Measurements from ENCODE around the gene CNTNAP2. TPM values are rescaled to one million over a fixed set of nuclear protein-coding genes. Genes with fewer than 3 reads are reported as not detected.

Gene CNTNAP2
- total and polyA plus RNA-seq, 9 of the 15 experiments (the other 6 are each of a cell fraction or from before 2014, with no cell fraction given) = 0.04 to 0.62 (median 0.09) TPM; not detected in 4

DNA sequence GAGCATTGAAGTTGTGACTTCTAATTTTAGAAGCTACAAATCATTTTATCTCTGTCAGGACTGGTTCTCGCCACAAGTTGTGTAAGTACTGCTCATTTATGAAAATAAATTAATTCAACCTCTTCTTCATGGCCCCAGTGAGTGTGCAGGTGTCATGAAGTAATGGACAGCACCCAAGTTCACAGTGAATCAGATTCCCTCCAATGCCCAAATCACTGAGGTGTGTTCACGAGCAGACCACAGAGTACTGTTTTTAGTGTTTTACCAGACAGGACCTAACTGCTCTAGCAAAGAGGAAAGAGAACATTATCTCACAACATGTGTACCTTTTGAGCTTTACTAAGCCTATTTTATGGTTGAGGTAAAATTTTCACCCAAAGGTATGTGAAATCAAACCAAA, 980.0 kb downstream of the CNTNAP2 start:
- in situ Hi-C loops (cut with MboI) = no loop called here
- no peak overlapping the region for H3K4me2 ChIP-seq (ENCODE audit: insufficient read depth, low read length)
- POLR2A ChIA-PET = no interaction called here
- ATAC-seq (no peak), DNase-seq (ENCODE audit: extremely low read depth in 1 of 4, low spot score in 3 of 4) (no peak), FAIRE-seq (no peak)
- no peak for TF ChIP-seq SRF (CRISPR knock-in tag; IDR thresholded peaks at IDR 0.05)
- H3K9ac ChIP-seq (ENCODE audit: insufficient read depth in 1 of 2, low read depth in 2 of 2, low read length in 2 of 2) = no peak overlapping the region
- no peak overlapping the region for H2AFZ ChIP-seq (ENCODE audit: low read depth, low read length)
- H3K4me1 ChIP-seq (replicated peaks in 1 of 2; ENCODE audit: control insufficient read depth in 2 of 2, insufficient read depth in 2 of 2, low read length in 2 of 2) = no peaks in the 10 kb centered on the region
- WGBS (ENCODE audit: insufficient coverage, low coverage, missing lambda C conversion rate) = 0% methylated on average over 2 of the region's 2 CpGs
- CTCF ChIA-PET (ENCODE audit: low intra/inter-chr PET ratio) = no interaction called here
- no peak overlapping the region for H3K27ac ChIP-seq (ENCODE audit: extremely low read depth, low read depth, low read length)
- H3K9me1 ChIP-seq (ENCODE audit: control insufficient read depth, insufficient read depth, low read length) = no peaks in the 10 kb centered on the region
- H3K9me3 ChIP-seq (replicated peaks; ENCODE audit: control insufficient read depth, insufficient read depth, low read depth, low read length) = no peaks in the 10 kb centered on the region
- intact Hi-C loops (cut with micrococcal nuclease) = no loop called here
- no peaks in the 10 kb centered on the region for H3K36me3 ChIP-seq (ENCODE audit: control insufficient read depth, insufficient read depth, low read length)
- H3K27me3 ChIP-seq (ENCODE audit: control insufficient read depth in 2 of 2, insufficient read depth in 2 of 2, low read length in 2 of 2) = no peaks in the 10 kb centered on the region
- BruUV-seq (replicated peaks) = no TSS peak
- H4K20me1 ChIP-seq (replicated peaks; ENCODE audit: control insufficient read depth, insufficient read depth, low read length) = no peaks in the 10 kb centered on the region
- no peak overlapping the region for H3K4me3 ChIP-seq
- H3K79me2 ChIP-seq (ENCODE audit: control insufficient read depth, insufficient read depth, low read length) = no peaks in the 10 kb centered on the region

DNA sequence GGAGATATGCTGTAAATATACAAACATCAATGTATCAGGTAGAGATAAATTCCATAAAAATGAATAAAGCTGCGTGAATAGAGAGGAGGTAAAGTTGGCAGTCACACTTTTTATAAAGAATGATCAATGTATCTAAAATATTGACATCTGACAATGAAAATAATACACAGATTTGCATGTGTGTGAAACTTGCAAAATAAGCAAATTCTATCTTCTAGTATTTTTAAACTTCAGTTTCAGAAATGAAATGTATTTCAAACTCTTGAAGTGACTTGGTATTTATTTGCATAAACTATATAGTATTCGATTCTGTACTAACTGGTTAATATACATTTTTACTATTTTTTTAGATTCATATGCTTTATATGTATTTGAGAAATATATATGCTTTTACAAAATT, 986.6 kb downstream of the CNTNAP2 start:
- peak; percentile 49; the same call in 1 of the 2 replicates for TF ChIP-seq MAFK (IDR thresholded peaks at IDR 0.05; ENCODE audit: low read length)
- no peak for TF ChIP-seq ZNF780A (CRISPR knock-in tag; IDR thresholded peaks at IDR 0.05)
- TF ChIP-seq, protein P1, sequence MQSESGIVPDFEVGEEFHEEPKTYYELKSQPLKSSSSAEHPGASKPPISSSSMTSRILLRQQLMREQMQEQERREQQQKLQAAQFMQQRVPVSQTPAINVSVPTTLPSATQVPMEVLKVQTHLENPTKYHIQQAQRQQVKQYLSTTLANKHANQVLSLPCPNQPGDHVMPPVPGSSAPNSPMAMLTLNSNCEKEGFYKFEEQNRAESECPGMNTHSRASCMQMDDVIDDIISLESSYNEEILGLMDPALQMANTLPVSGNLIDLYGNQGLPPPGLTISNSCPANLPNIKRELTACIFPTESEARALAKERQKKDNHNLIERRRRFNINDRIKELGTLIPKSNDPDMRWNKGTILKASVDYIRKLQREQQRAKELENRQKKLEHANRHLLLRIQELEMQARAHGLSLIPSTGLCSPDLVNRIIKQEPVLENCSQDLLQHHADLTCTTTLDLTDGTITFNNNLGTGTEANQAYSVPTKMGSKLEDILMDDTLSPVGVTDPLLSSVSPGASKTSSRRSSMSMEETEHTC (IDR thresholded peaks at IDR 0.05) = no peak
- peak; percentile 83 for TF ChIP-seq ZNF316 (IDR thresholded peaks at IDR 0.05)
- TF ChIP-seq MAFG (tag; conservative IDR thresholded peaks at IDR 0.05) = peak; percentile 54
- TF ChIP-seq MAFF (IDR thresholded peaks at IDR 0.05; ENCODE audit: low read length) = peak; percentile 42; the same call in 1 of the 2 replicates
- TF ChIP-seq C11orf30 (IDR thresholded peaks at IDR 0.05; ENCODE audit: low read depth) = peak; percentile 59; the same call in 1 of the 2 replicates
- ChIA-PET POLR2A (no interaction called here), CTCF (ENCODE audit: low intra/inter-chr PET ratio) (no interaction called here)
- H3K9ac ChIP-seq (ENCODE audit: insufficient read depth in 1 of 2, low read depth in 2 of 2, low read length in 2 of 2) = no peak overlapping the region
- ATAC-seq (no peak), FAIRE-seq (no peak), DNase-seq (ENCODE audit: extremely low read depth in 1 of 4, low spot score in 3 of 4) (no peak)
- intact Hi-C loops (cut with micrococcal nuclease) = no loop called here
- H4K20me1 ChIP-seq (replicated peaks; ENCODE audit: control insufficient read depth, insufficient read depth, low read length) = no peaks in the 10 kb centered on the region
- H2AFZ ChIP-seq (ENCODE audit: low read depth, low read length) = no peak overlapping the region
- no peak overlapping the region for H3K27ac ChIP-seq (ENCODE audit: extremely low read depth, low read depth, low read length)
- H3K27me3 ChIP-seq (ENCODE audit: control insufficient read depth in 2 of 2, insufficient read depth in 2 of 2, low read length in 2 of 2) = no peaks in the 10 kb centered on the region
- no peaks in the 10 kb centered on the region for H3K9me1 ChIP-seq (ENCODE audit: control insufficient read depth, insufficient read depth, low read length)
- no peaks in the 10 kb centered on the region for H3K79me2 ChIP-seq (ENCODE audit: control insufficient read depth, insufficient read depth, low read length)
- no peak overlapping the region for H3K4me3 ChIP-seq
- H3K4me1 ChIP-seq (replicated peaks in 1 of 2; ENCODE audit: control insufficient read depth in 2 of 2, insufficient read depth in 2 of 2, low read length in 2 of 2) = no peaks in the 10 kb centered on the region
- H3K9me3 ChIP-seq (replicated peaks; ENCODE audit: control insufficient read depth, insufficient read depth, low read depth, low read length) = no peaks in the 10 kb centered on the region
- H3K4me2 ChIP-seq (ENCODE audit: insufficient read depth, low read length) = no peak overlapping the region
- BruUV-seq (replicated peaks) = no TSS peak
- in situ Hi-C loops (cut with MboI) = no loop called here
- no peaks in the 10 kb centered on the region for H3K36me3 ChIP-seq (ENCODE audit: control insufficient read depth, insufficient read depth, low read length)
- 2% methylated on average over 2 of the region's 2 CpGs for WGBS (ENCODE audit: insufficient coverage, low coverage, missing lambda C conversion rate)
